Endothelial cell of umbilical vein (primary cell): ENCODE measurements around the gene KCTD16. TPM values are rescaled to one million over a fixed set of nuclear protein-coding genes. Genes with fewer than 3 reads are reported as not detected.

Source experiments
- BruUV-seq: library from RNA; stranded (reverse); fragments of 400-500 nt; replicated peaks from 2 replicates; lab custom pipeline; 2021; lab: Mats Ljungman, UMichigan
- CTCF ChIA-PET: fragments of 300-600, 350-600 bp; sonication (Branson Sonifier 250); formaldehyde crosslinking; loops from one replicate; lab custom pipeline; 2021; ENCODE audit warnings: antibody characterized with exemption, inconsistent platforms; lab: Charles Lee
- POLR2A ChIA-PET: fragments of 300-600, 350-600 bp; sonication (Branson Sonifier 250); formaldehyde crosslinking; loops from one replicate; lab custom pipeline; 2021; ENCODE audit warnings: antibody characterized with exemption, inconsistent platforms; lab: Charles Lee
- DNase-seq: peaks from one replicate; pipeline ENCODE4 v3.0.0-alpha.2; 2011; ENCODE audit warnings: low read depth, low spot score
- FAIRE-seq: peaks from 2 replicates; lab custom pipeline; 2011; peaks lifted over from hg19 to GRCh38; lab: Jason Lieb, UNC
- H2AFZ ChIP-seq: 2 replicates; pipeline ENCODE4 v1.6.0; 2012; ENCODE audit warnings: low read depth, low read length, control low read depth, inconsistent platforms
- H3K27ac ChIP-seq: 2 replicates; pipeline ENCODE4 v1.5.1; 2011; ENCODE audit warnings: low read depth, mild to moderate bottlenecking, control low read depth, low read length, moderate library complexity; ENCODE audit not compliant: insufficient read depth
- H3K27me3 ChIP-seq, 2 experiments: 2 replicates each; pipeline versions ENCODE4 v1.6.0 to v1.6.1; 2011; ENCODE audit warnings: low read length in 2 of 2, mixed read lengths in 1 of 2; ENCODE audit not compliant: control insufficient read depth in 2 of 2, insufficient read depth in 2 of 2
- H3K36me3 ChIP-seq, 2 experiments: 2 replicates in 1 of 2; 3 replicates in 1 of 2; pipeline ENCODE4 v1.5.1; 2011; ENCODE audit warnings: low read length in 2 of 2, mild to moderate bottlenecking in 1 of 2, moderate library complexity in 1 of 2; ENCODE audit not compliant: control insufficient read depth in 2 of 2, insufficient read depth in 2 of 2; ENCODE audit errors: extremely low read depth in 1 of 2
- H3K4me1 ChIP-seq: 3 replicates; pipeline ENCODE4 v1.5.1; 2011; ENCODE audit warnings: mild to moderate bottlenecking, low read length; ENCODE audit not compliant: control insufficient read depth, insufficient read depth; ENCODE audit errors: extremely low read depth
- H3K4me2 ChIP-seq: 2 replicates; pipeline ENCODE4 v1.6.1; 2011; ENCODE audit warnings: low read length, control low read depth, mixed read lengths; ENCODE audit not compliant: insufficient read depth
- H3K4me3 ChIP-seq, 3 experiments: fragments of 200-600 bp in 1 of 3; sonication (generic), shearing (Covaris generic) in 1 of 3; replicated peaks in 1 of 3; 2 replicates each; pipeline ENCODE4 v1.5.1; 2011 to 2016; ENCODE audit warnings: control low read depth in 3 of 3, low read length in 3 of 3, mild to moderate bottlenecking in 2 of 3, inconsistent platforms in 1 of 3, low read depth in 1 of 3, moderate library complexity in 1 of 3; ENCODE audit not compliant: insufficient read depth in 1 of 3
- H3K79me2 ChIP-seq: 2 replicates; pipeline ENCODE4 v1.6.0; 2012; ENCODE audit warnings: low read length, inconsistent platforms; ENCODE audit not compliant: control insufficient read depth, insufficient read depth
- H3K9ac ChIP-seq: replicated peaks from 2 replicates; pipeline ENCODE3; 2011; ENCODE audit warnings: low read length, control low read depth; ENCODE audit not compliant: insufficient read depth; ENCODE audit errors: extremely low read depth
- H3K9me1 ChIP-seq: replicated peaks from 3 replicates; pipeline ENCODE4 v1.6.0; 2011; ENCODE audit warnings: mild to moderate bottlenecking, low read length; ENCODE audit not compliant: control insufficient read depth, insufficient read depth; ENCODE audit errors: extremely low read depth
- H3K9me3 ChIP-seq: replicated peaks from 2 replicates; pipeline ENCODE4 v1.5.1; 2012; ENCODE audit warnings: low read length, inconsistent platforms; ENCODE audit not compliant: control insufficient read depth, insufficient read depth
- H4K20me1 ChIP-seq: replicated peaks from 2 replicates; pipeline ENCODE3; 2011; ENCODE audit warnings: mild to moderate bottlenecking, low read length; ENCODE audit not compliant: control insufficient read depth, insufficient read depth; ENCODE audit errors: extremely low read depth
- CTCF ChIP-seq, 2 donors: IDR thresholded peaks; 1 replicate in 1 of 2; 2 replicates in 1 of 2; pipeline ENCODE4 v1.5.1; 2011; ENCODE audit warnings: low read length in 2 of 2, mild to moderate bottlenecking in 2 of 2, moderate library complexity in 2 of 2, control low read depth in 1 of 2, inconsistent platforms in 1 of 2, low read depth in 1 of 2; ENCODE audit not compliant: insufficient read depth in 1 of 2; ENCODE audit errors: extremely low read depth in 1 of 2
- FOS ChIP-seq: IDR thresholded peaks from 2 replicates; pipeline ENCODE4 v1.6.1; 2011; ENCODE audit warnings: mild to moderate bottlenecking, low read length, moderate library complexity, borderline replicate concordance; ENCODE audit not compliant: insufficient read depth
- GATA2 ChIP-seq: IDR thresholded peaks from 2 replicates; pipeline ENCODE4 v1.7.0; 2011; ENCODE audit warnings: low read depth, mild to moderate bottlenecking, moderate library complexity, mixed read lengths, low read length; ENCODE audit not compliant: insufficient read length, insufficient read depth
- JUN ChIP-seq: IDR thresholded peaks from 2 replicates; pipeline ENCODE4 v1.6.1; 2011; ENCODE audit warnings: borderline replicate concordance, low read depth; ENCODE audit not compliant: insufficient read length, insufficient read depth
- MYC ChIP-seq: IDR thresholded peaks from one replicate; pipeline ENCODE4 v1.6.1; 2011; ENCODE audit warnings: mild to moderate bottlenecking, low read depth, low read length
- POLR2A ChIP-seq: IDR thresholded peaks from 2 replicates; pipeline ENCODE4 v1.6.1; 2012; ENCODE audit warnings: low read depth, mild to moderate bottlenecking, control low read depth, low read length
- dilution Hi-C: fragments of 300-500 bp; cut with MboI; formaldehyde crosslinking; loops from one replicate; pipeline ENCODE4 v1.15.0; 2019; ENCODE audit warnings: low sequenced_read_pairs; ENCODE audit not compliant: extremely low pct_ligation_motif_present
- intact Hi-C: fragments of 100-400 bp; cut with micrococcal nuclease; formaldehyde crosslinking; loops from one replicate; pipeline ENCODE4 v1.10.0; 2022
- polyA plus RNA-seq, 4 experiments: library from polyadenylated mRNA; depleted of rRNA in 3 of 4; stranded (reverse) in 3 of 4; unstranded in 1 of 4; fragments of >200 nt; gene quantifications; 2 replicates each; pipeline versions ENCODE4 v1.2.1 to v1.2.3, GENCODE V29; 2011 to 2012; ENCODE audit warnings: missing spikeins in 1 of 4
- total RNA-seq: library from RNA; stranded (reverse); gene quantifications from 2 replicates; pipeline ENCODE4 v1.2.3, GENCODE V29; 2021
- TF ChIP-seq, protein P1 (sequence below): IDR thresholded peaks from 2 replicates; pipeline ENCODE4 v1.6.1; 2011; ENCODE audit not compliant: insufficient read depth, insufficient read length

Gene KCTD16
- total and polyA plus RNA-seq, 2 donors (not counting 3 experiments of a cell fraction or from before 2014, with no cell fraction given), result 0.21 to 0.49 TPM

- POLR2A ChIA-PET, result no interaction called here
- no peak overlapping the region for H3K27ac ChIP-seq
- TF ChIP-seq JUN, result no peak
- TF ChIP-seq CTCF (IDR thresholded peaks at IDR 0.05; ENCODE audit: extremely low read depth in 1 of 2, insufficient read depth in 1 of 2, low read depth in 1 of 2, low read length in 2 of 2), result no peak
- dilution Hi-C loops, result no loop called here
- H3K4me2 ChIP-seq, result no peak overlapping the region
- no TSS peak for BruUV-seq
- H3K9me1 ChIP-seq, result no peaks in the 10 kb centered on the region
- intact Hi-C loops, result no loop called here
- no peak overlapping the region for H2AFZ ChIP-seq
- H3K36me3 ChIP-seq, result no peaks in the 10 kb centered on the region
- no peaks in the 10 kb centered on the region for H3K79me2 ChIP-seq
- no peaks in the 10 kb centered on the region for H3K4me1 ChIP-seq
- H3K9ac ChIP-seq, result no peak overlapping the region
- no peaks in the 10 kb centered on the region for H4K20me1 ChIP-seq
- no peak overlapping the region for H3K4me3 ChIP-seq
- CTCF ChIA-PET, result interaction anchor here (1.0 kb wide), 1 partner anchor 34 kb away, joined by 3 read pairs; no protein-coding TSS in a partner anchor
- no peaks in the 10 kb centered on the region for H3K27me3 ChIP-seq
- DNase-seq (no peak), FAIRE-seq (no peak)
- no peaks in the 10 kb centered on the region for H3K9me3 ChIP-seq
These were observed 262.6 kb downstream of the KCTD16 start for GRCh38 chr5:144433140-144433822.

DNA sequence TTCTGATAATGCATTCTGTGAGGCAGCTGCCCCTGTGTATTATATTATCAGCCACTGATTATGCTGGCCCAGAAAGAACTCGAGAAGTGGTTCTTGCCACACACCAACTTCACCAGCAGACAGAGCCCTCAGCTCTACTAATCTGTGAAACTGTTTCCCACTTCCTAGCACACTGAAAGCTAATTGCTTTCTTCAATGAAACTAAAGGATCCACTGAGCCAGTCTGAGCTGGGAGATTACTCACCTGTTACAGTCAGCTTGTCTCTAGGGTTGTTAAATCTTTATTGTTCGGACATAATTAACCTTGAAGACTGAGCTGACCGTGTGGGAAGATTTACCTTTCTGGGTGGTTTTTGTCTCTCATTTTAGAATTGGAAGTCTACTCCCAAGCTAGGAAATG is 263.2 kb downstream of the KCTD16 start:
- BruUV-seq, result no TSS peak
- CTCF ChIA-PET, result interaction anchor here (1.0 kb wide), 1 partner anchor 34 kb away, joined by 3 read pairs; no protein-coding TSS in a partner anchor
- dilution Hi-C loops, result no loop called here

More for the DNA sequence above, 263.2 kb downstream of the KCTD16 start:
- TF ChIP-seq, protein P1, sequence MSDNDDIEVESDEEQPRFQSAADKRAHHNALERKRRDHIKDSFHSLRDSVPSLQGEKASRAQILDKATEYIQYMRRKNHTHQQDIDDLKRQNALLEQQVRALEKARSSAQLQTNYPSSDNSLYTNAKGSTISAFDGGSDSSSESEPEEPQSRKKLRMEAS, result no peak
- TF ChIP-seq POLR2A (no peak), MYC (no peak), FOS (no peak), CTCF (IDR thresholded peaks at IDR 0.05; ENCODE audit: extremely low read depth in 1 of 2, insufficient read depth in 1 of 2, low read depth in 1 of 2, low read length in 2 of 2) (no peak), GATA2 (no peak)
- H3K4me2 ChIP-seq, result no peak overlapping the region
- no peaks in the 10 kb centered on the region for H3K79me2 ChIP-seq
- DNase-seq (no peak), FAIRE-seq (no peak)
- no peaks in the 10 kb centered on the region for H3K36me3 ChIP-seq
- intact Hi-C loops, result no loop called here
- no peaks in the 10 kb centered on the region for H3K9me1 ChIP-seq
- no peaks in the 10 kb centered on the region for H3K4me1 ChIP-seq
- no peak overlapping the region for H2AFZ ChIP-seq
- no peak overlapping the region for H3K27ac ChIP-seq
- H3K9me3 ChIP-seq, result no peaks in the 10 kb centered on the region
- H3K27me3 ChIP-seq, result no peaks in the 10 kb centered on the region
- POLR2A ChIA-PET, result no interaction called here
- no peak overlapping the region for H3K4me3 ChIP-seq
- H4K20me1 ChIP-seq, result no peaks in the 10 kb centered on the region
- no peak overlapping the region for H3K9ac ChIP-seq
